Measurements from ENCODE around the gene MAP1S. TPM values are rescaled to one million over a fixed set of nuclear protein-coding genes. Genes with fewer than 3 reads are reported as not detected.

The MAP1S gene
- total RNA-seq, 4 donors from 2014 or later = 20.0 to 61.5 (median 35.1) TPM

- in situ Hi-C loops (cut with MboI; ENCODE audit: low sequenced_read_pairs in 4 of 4) (no loop called here), intact Hi-C loops (cut with DNase I; ENCODE audit: low total_unique reads) (no loop called here)
- Histone ChIP-seq H3K4me3 (no peak overlapping the region), H3K36me3 (no peaks in the 10 kb centered on the region), H3K9me3 (no peaks in the 10 kb centered on the region), H3K27me3 (peaks cover 0 to 15% (median 12%) of the 10 kb centered on the region in 3 donors), H3K27ac (no peak overlapping the region), H3K4me1 (no peaks in the 10 kb centered on the region)
- ATAC-seq (no peak), DNase-seq (no peak)
- no peak for TF ChIP-seq CTCF (IDR thresholded peaks at IDR 0.05 in 4 of 5, conservative IDR thresholded peaks at IDR 0.05 in 1 of 5)
- TF ChIP-seq POLR2A (IDR thresholded peaks at IDR 0.05) = no peak
These were observed 39.2 kb downstream of the MAP1S start for GRCh38 chr19:17758515-17758914.

DNA sequence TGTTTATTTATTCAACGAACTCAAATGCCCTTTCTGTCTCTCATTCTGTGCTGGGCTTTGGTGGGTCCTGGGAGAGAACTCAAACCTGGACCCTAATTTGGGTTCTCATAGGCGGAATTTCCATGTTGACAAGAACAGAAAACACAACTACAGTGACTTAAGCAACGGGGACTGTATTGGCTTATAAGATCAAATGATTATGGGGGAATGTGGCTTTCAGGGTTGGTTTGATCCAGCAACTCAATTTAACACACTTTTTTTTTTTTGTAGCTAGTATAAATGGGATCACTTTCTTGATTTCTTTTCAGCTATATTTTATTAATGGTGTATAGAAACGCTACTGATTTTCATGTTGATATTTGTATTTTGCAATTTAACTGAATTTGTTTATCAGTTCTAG lies 41.9 kb downstream of the MAP1S start:
- Histone ChIP-seq H3K36me3 (no peaks in the 10 kb centered on the region), H3K4me1 (no peaks in the 10 kb centered on the region), H3K4me3 (no peak overlapping the region), H3K27me3 (peaks cover 0 to 9% (median 8%) of the 10 kb centered on the region in 3 donors), H3K27ac (no peak overlapping the region), H3K9me3 (no peaks in the 10 kb centered on the region)
- in situ Hi-C loops (cut with MboI; ENCODE audit: low sequenced_read_pairs in 4 of 4) = loop anchor here in 1 of 4 donors (10.0 kb wide), 1 partner anchor 46 kb away; the partner anchor contains the start of gene MAP1S
- no peak for ATAC-seq
- no peak for TF ChIP-seq CTCF (IDR thresholded peaks at IDR 0.05 in 4 of 5, conservative IDR thresholded peaks at IDR 0.05 in 1 of 5)
- no peak for DNase-seq
- intact Hi-C loops (cut with DNase I; ENCODE audit: low total_unique reads) = no loop called here

DNA sequence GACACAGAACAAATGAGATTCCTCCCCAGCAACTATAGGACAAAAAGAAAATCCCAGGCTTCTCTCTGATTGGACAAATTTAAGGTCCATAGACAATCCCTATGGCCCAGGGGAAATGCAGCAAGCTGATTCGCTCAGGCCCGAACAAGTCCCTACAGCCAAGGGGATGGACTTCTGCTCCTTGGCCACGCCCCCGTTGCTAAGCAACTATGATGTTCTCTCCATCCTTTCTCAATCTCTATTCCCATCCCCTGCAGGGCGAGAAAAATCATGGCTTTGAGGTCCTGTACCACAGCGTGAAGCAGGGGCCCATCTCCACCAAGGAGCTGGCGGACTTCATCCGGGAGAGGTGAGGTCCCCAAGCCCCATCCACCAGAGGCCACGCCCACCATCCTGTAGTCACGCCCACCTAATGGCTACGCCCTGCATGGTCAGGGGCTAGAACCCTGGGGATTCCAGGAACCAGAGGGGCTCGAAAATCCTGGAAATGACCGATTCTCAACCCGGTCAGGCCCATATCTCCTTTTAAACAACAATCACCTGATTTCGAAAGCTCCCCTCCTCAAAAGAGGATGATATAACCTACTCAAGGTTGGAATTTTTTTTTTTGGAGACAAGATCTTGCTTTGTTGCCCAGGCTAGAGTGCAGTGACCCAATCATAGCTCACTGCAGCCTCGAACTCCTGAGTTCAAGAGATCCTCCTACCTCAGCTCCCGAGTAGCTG lies 43.4 kb downstream of the MAP1S start:
- ATAC-seq = no peak
- Histone ChIP-seq H3K4me3 (no peak overlapping the region), H3K36me3 (no peaks in the 10 kb centered on the region), H3K4me1 (peaks cover 0 to 3% of the 10 kb centered on the region in 2 donors), H3K9me3 (no peaks in the 10 kb centered on the region), H3K27ac (no peak overlapping the region), H3K27me3 (peaks cover 4 to 9% (median 8%) of the 10 kb centered on the region in 3 donors)
- in situ Hi-C loops (cut with MboI; ENCODE audit: low sequenced_read_pairs in 4 of 4) = loop anchor here in 1 of 4 donors (10.0 kb wide), 1 partner anchor 48 kb away; the partner anchor contains the start of gene MAP1S
- no peak for DNase-seq
- TF ChIP-seq CTCF (IDR thresholded peaks at IDR 0.05 in 4 of 5, conservative IDR thresholded peaks at IDR 0.05 in 1 of 5) (no peak), POLR2A (IDR thresholded peaks at IDR 0.05) (no peak)
- intact Hi-C loops (cut with DNase I; ENCODE audit: low total_unique reads) = no loop called here

DNA sequence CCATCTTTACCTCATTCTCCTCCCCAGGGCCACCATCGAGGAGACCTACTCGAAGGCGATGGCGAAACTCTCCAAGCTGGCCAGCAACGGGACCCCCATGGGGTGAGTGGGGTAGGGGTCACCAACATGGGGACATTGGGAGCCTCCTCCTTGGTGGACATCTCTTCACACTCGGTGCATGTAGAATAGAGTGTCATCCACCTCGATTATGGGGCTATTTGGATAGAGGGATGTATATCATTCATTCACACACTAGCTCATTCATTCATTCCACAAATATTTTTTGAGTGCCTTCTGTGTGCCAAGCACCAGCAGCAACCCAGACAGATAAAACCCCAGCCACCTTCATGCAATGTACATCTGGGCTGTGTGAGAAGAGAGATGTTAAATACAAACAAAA lies 45.1 kb downstream of the MAP1S start:
- no peak for ATAC-seq

More for the DNA sequence above, 45.1 kb downstream of the MAP1S start:
- no peak for DNase-seq
- H3K27ac ChIP-seq = no peak overlapping the region
- H3K27me3 ChIP-seq = peaks cover 4 to 13% (median 5%) of the 10 kb centered on the region in 3 donors
- no peaks in the 10 kb centered on the region for H3K36me3 ChIP-seq
- TF ChIP-seq CTCF (IDR thresholded peaks at IDR 0.05 in 4 of 5, conservative IDR thresholded peaks at IDR 0.05 in 1 of 5) = no peak
- no peak for TF ChIP-seq POLR2A (IDR thresholded peaks at IDR 0.05)
- intact Hi-C loops (cut with DNase I; ENCODE audit: low total_unique reads) (no loop called here), in situ Hi-C loops (cut with MboI; ENCODE audit: low sequenced_read_pairs in 4 of 4) (loop anchor here in 1 of 4 donors (10.0 kb wide), 1 partner anchor 50 kb away; the partner anchor contains the start of gene MAP1S)
- peaks cover 0 to 3% of the 10 kb centered on the region in 2 donors for H3K4me1 ChIP-seq
- H3K9me3 ChIP-seq = no peaks in the 10 kb centered on the region
- H3K4me3 ChIP-seq = no peak overlapping the region

All from gastrocnemius medialis (tissue), 4 donors.